ENCODE measurements around the gene MYH13.
A peak's percentile ranks its signal among the peaks of the same experiment; 100 is the strongest.

Gene MYH13

GRCh38 chr17:10339051-10339450 lies 33.8 kb downstream of the MYH13 start:
- no peak for DNase-seq

- DNase-seq: no peak
These were observed 34.8 kb downstream of the MYH13 start for GRCh38 chr17:10337976-10338375.

GRCh38 chr17:10337136-10337535 lies 35.7 kb downstream of the MYH13 start:
- no peak for DNase-seq

- no peak for DNase-seq
These were observed 36.4 kb downstream of the MYH13 start for GRCh38 chr17:10336393-10336792.

GRCh38 chr17:10332515-10332914 lies 40.3 kb downstream of the MYH13 start:
- DNase-seq: no peak

GRCh38 chr17:10328971-10329923 lies 43.6 kb downstream of the MYH13 start:
- DNase-seq: no peak

GRCh38 chr17:10328206-10328605 lies 44.6 kb downstream of the MYH13 start:
- DNase-seq: no peak

- peak; percentile 17 to 46 for DNase-seq
These were observed 45.2 kb downstream of the MYH13 start for GRCh38 chr17:10327640-10328039.

GRCh38 chr17:10325031-10325695 lies 47.6 kb downstream of the MYH13 start:
- no peak for DNase-seq

- DNase-seq: no peak
These were observed 48.8 kb downstream of the MYH13 start for GRCh38 chr17:10323812-10324610.

GRCh38 chr17:10318535-10318934 lies 54.3 kb downstream of the MYH13 start:
- no peak for DNase-seq

GRCh38 chr17:10317543-10317834 lies 55.3 kb downstream of the MYH13 start:
- no peak for DNase-seq

- no peak for DNase-seq
These were observed 55.8 kb downstream of the MYH13 start for GRCh38 chr17:10316801-10317542.

- DNase-seq: no peak
These were observed 58.5 kb downstream of the MYH13 start for GRCh38 chr17:10314329-10314728.

- no peak for DNase-seq
These were observed 59.7 kb downstream of the MYH13 start for GRCh38 chr17:10313037-10313672.

GRCh38 chr17:10311131-10311530 lies 61.7 kb downstream of the MYH13 start:
- DNase-seq: no peak

GRCh38 chr17:10309003-10309974 lies 63.5 kb downstream of the MYH13 start:
- no peak for DNase-seq

- no peak for DNase-seq
These were observed 66.2 kb downstream of the MYH13 start for GRCh38 chr17:10306585-10306984.

GRCh38 chr17:10305398-10305797 lies 67.4 kb downstream of the MYH13 start:
- no peak for DNase-seq

GRCh38 chr17:10304758-10305300 lies 68.0 kb downstream of the MYH13 start:
- no peak for DNase-seq

GRCh38 chr17:10297691-10298090 lies 75.1 kb downstream of the MYH13 start:
- no peak for DNase-seq

All from activated CD4-positive, alpha-beta T cell treated with anti-CD3 and anti-CD28 coated beads for 4 hours (primary cell).